ENCODE results near the gene SUSD4. TPM values are rescaled to one million over a fixed set of nuclear protein-coding genes. Genes with fewer than 3 reads are reported as not detected.

Gene SUSD4
- total RNA-seq, 2 donors from 2014 or later: 10.7 to 26.7 TPM

DNA sequence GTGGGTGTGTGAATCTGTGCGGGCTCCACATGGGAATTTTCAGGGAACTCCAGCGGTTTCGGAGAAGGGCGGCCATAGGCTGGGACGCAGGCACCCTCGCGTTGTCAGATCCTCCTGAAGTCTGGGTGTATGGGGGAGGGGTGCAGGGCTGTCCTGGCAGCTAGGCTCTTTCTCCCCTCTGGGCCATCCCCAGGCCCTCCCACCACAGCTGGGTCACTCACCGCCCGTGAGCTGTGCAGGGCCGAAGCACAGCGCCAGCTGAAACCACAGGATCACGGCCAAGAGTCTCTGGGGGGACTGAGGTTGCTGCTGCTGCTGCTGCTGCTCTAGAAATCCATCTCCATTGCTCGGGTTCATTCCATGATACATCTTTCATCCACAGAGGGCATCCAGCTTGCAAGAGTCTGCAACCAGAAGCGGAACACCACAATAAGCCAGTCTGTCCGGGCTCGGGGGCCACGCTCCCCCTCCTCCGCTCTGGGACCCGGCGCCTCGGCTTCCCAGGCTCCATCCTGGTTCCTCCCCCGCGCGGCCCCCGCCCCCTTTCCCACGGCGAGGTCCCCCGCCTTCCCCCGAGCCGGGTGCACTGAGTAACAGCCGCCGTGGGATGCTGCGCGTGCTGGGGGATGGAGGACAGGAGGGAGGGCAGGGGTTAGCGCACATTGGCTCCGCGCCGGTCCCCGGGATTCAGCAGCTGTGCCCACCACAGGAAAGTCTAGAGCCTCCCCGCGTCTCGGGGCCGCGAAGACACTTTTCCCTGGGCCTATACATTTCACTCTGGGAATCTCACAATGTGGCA is 720 bp downstream of the SUSD4 start:
- H3K9me3 ChIP-seq: no peaks in the 10 kb centered on the region
- DNase-seq (ENCODE audit: low spot score): no peak
- intact Hi-C loops (cut with DNase I): no loop called here
- TF ChIP-seq POLR2AphosphoS5 (IDR thresholded peaks at IDR 0.05): no peak
- no peak for TF ChIP-seq POLR2A (IDR thresholded peaks at IDR 0.05)
- TF ChIP-seq, protein P1, sequence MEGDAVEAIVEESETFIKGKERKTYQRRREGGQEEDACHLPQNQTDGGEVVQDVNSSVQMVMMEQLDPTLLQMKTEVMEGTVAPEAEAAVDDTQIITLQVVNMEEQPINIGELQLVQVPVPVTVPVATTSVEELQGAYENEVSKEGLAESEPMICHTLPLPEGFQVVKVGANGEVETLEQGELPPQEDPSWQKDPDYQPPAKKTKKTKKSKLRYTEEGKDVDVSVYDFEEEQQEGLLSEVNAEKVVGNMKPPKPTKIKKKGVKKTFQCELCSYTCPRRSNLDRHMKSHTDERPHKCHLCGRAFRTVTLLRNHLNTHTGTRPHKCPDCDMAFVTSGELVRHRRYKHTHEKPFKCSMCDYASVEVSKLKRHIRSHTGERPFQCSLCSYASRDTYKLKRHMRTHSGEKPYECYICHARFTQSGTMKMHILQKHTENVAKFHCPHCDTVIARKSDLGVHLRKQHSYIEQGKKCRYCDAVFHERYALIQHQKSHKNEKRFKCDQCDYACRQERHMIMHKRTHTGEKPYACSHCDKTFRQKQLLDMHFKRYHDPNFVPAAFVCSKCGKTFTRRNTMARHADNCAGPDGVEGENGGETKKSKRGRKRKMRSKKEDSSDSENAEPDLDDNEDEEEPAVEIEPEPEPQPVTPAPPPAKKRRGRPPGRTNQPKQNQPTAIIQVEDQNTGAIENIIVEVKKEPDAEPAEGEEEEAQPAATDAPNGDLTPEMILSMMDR (IDR thresholded peaks at IDR 0.05): no peak
- peak overlapping the region; percentile 46 to 49 for H3K4me3 ChIP-seq
- no peak overlapping the region for H3K27ac ChIP-seq
- no peaks in the 10 kb centered on the region for H3K27me3 ChIP-seq (replicated peaks; ENCODE audit: insufficient read depth)
- no peaks in the 10 kb centered on the region for H3K4me1 ChIP-seq (replicated peaks)
- H3K36me3 ChIP-seq: no peaks in the 10 kb centered on the region
- 2% methylated on average over 44 of the region's 44 CpGs for WGBS

DNA sequence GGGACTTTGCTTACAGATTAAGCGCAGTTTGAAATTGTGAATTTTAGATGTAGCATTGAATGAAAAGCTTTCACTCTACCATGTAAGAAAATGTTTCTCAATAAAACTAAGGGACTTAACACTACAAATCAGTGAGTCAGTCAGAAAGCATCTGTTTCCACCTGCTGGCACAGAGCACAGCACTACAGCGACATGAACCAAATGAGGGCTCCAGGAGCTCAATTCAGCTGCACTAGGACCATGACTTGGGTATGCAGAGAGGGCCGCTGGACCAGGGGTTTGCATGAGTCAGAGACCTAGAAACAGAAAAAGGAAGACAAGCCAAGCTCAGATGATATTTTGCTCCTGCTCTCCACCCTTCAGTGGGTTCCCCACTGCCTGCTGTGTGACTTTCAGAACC is 5.2 kb downstream of the SUSD4 start:
- no peak for DNase-seq (ENCODE audit: low spot score)
- H3K4me1 ChIP-seq (replicated peaks): no peaks in the 10 kb centered on the region
- no peaks in the 10 kb centered on the region for H3K36me3 ChIP-seq
- 87% methylated on average over 3 of the region's 3 CpGs for WGBS
- no peak overlapping the region for H3K4me3 ChIP-seq
- no peaks in the 10 kb centered on the region for H3K9me3 ChIP-seq
- no peak for TF ChIP-seq POLR2A (IDR thresholded peaks at IDR 0.05)
- TF ChIP-seq, protein P1 (IDR thresholded peaks at IDR 0.05): peak in 1 of 4 experiments; percentile 25
- H3K27ac ChIP-seq: no peak overlapping the region
- intact Hi-C loops (cut with DNase I): no loop called here
- H3K27me3 ChIP-seq (replicated peaks; ENCODE audit: insufficient read depth): no peaks in the 10 kb centered on the region

DNA sequence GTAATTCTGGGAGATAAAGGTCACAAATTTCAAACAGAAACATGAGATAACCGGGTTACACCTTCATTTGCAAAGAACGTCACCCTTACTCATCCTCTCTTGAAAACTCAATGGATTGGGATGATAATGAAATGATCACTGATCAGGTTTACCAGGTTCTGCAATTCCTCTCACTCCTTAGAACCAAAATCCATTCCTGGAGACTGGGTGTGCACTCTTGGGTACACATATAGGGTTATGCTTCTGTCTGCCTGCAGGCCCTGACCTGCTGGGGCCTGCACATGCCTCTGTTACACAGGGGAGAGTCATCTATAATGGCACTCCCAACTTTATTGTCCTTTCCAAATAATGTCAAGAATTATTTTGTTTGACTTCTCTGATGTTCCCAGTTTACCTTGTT is 8.3 kb downstream of the SUSD4 start:
- no peaks in the 10 kb centered on the region for H3K27me3 ChIP-seq (replicated peaks; ENCODE audit: insufficient read depth)
- no peaks in the 10 kb centered on the region for H3K9me3 ChIP-seq
- intact Hi-C loops (cut with DNase I): no loop called here
- no peak overlapping the region for H3K4me3 ChIP-seq
- no peak overlapping the region for H3K27ac ChIP-seq
- no peaks in the 10 kb centered on the region for H3K4me1 ChIP-seq (replicated peaks)
- H3K36me3 ChIP-seq: no peaks in the 10 kb centered on the region
- 84% methylated on average over 2 of the region's 2 CpGs for WGBS
- TF ChIP-seq POLR2A (IDR thresholded peaks at IDR 0.05): no peak
- TF ChIP-seq, protein P1 (IDR thresholded peaks at IDR 0.05): no peak
- TF ChIP-seq POLR2AphosphoS5 (IDR thresholded peaks at IDR 0.05): no peak
- no peak for DNase-seq (ENCODE audit: low spot score)

DNA sequence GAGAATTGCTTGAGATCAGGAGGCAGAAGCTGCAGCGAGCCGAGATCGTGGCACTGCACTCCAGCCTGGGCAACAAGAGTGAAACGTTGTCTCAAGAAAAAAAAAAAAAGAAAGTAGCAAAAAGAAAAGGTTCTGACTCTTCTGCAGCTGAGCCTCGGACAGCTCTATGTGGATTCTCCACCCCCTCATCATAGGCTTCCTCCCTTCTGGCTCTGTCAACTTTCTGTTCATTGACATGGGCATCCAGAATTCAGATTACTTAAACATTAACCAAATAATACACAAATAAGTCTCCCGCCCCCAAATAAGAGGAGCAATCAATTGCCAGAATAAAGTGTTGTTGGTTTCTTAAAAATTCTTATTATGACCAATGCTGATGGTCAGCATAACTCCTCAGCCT is 10.0 kb downstream of the SUSD4 start:
- intact Hi-C loops (cut with DNase I): no loop called here
- WGBS: 71% methylated on average over 6 of the region's 6 CpGs
- Histone ChIP-seq H3K4me3 (no peak overlapping the region), H3K4me1 (replicated peaks) (no peaks in the 10 kb centered on the region), H3K27ac (no peak overlapping the region), H3K27me3 (replicated peaks; ENCODE audit: insufficient read depth) (no peaks in the 10 kb centered on the region), H3K36me3 (no peaks in the 10 kb centered on the region), H3K9me3 (no peaks in the 10 kb centered on the region)
- DNase-seq (ENCODE audit: low spot score): no peak
- TF ChIP-seq, protein P1 (IDR thresholded peaks at IDR 0.05): no peak
- TF ChIP-seq POLR2A (IDR thresholded peaks at IDR 0.05) (no peak), POLR2AphosphoS5 (IDR thresholded peaks at IDR 0.05) (no peak)

DNA sequence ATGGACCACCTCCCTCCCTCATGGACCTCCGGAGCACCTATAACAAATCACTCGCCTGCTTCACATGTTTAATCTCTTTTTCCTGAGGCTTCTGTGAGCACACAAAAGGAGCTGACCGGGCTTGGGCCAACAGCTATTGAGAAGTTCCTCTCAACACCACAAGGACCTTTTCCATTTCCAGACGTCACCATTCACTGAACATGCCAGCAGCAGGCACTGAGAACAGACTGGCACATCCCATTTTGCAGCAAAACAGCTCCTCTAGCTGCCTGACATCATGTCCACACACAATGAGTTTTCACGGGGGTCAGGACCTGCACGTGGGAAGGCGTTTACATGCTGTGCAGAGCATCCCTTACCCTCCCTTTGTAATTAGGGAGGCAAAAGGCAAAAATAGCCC is 11.0 kb downstream of the SUSD4 start:
- no peak overlapping the region for H3K4me3 ChIP-seq
- TF ChIP-seq, protein P1 (IDR thresholded peaks at IDR 0.05): no peak
- TF ChIP-seq POLR2A (IDR thresholded peaks at IDR 0.05) (no peak), POLR2AphosphoS5 (IDR thresholded peaks at IDR 0.05) (no peak)
- WGBS: 61% methylated on average over 7 of the region's 7 CpGs
- H3K9me3 ChIP-seq: no peaks in the 10 kb centered on the region
- H3K27ac ChIP-seq: no peak overlapping the region
- no peaks in the 10 kb centered on the region for H3K4me1 ChIP-seq (replicated peaks)
- H3K27me3 ChIP-seq (replicated peaks; ENCODE audit: insufficient read depth): no peaks in the 10 kb centered on the region
- no peaks in the 10 kb centered on the region for H3K36me3 ChIP-seq
- no peak for DNase-seq (ENCODE audit: low spot score)
- intact Hi-C loops (cut with DNase I): no loop called here

Data from prostate gland (tissue), 2 donors.